Stimulated activated CD4-positive, alpha-beta T cell treated with anti-CD3 and anti-CD28 coated beads, Interleukin-12 subunit alpha, Interleukin-12 subunit beta, amount 100 ng/mL, for 4 hours (primary cell): Measurements from ENCODE around the gene PARD6G.

Experiments
- DNase-seq: peaks from one replicate; pipeline ENCODE4 v3.0.0-alpha.2; 2020

The PARD6G gene

DNA sequence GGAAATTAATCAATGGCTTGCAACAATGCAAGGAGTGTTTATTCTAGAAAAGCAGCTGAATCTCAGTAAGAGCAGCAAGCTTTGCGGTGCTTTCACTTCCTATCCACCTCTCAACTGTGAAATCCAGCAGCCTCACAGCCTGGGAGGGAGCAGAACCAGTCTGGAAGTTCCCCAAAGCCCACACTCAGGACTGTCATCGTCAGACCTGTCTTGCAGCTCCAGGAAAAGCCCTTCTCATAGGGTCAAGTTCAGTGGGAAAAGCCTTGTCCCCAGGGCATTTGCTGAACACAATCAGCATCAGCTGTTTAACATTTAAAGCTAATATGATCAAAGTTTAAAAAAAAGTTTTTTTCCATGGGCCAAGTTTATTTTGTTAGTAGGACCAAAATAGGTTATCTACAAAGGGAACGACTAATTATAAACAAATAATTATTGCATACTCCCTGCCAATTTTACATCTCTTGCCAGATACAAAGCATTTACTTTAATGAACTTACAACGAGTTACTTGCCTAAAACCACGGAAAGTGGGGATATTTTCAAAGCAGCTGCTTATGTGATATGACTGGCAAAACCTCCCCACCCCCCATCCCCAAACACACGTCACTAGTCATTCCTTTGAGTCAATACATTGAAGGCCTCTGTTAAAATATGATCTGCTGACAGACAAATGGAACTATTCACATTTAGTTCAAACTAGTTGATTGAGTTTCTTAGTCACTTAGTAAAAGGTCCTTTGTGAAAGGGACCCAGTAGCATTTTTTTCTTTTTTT is 36.8 kb downstream of the PARD6G start:
- DNase-seq: no peak

DNA sequence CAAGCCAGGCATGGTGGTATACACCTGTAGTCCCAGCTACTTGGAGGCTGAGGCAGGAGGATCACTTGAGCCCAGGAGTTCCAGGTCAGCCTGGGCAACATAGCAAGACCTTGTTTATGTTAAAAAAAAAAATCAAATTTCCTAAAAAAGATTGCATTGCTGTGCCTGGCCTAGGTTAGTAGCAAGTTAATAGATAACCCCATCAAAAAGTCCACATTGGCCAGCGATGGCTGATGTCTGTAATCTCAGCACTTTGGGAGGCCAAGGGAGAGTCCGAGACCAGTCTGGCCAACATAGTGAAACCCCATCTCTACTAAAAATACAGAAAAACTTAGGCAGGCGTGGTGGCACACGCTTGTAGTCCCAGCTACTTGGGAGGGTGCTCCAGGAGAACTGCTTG is 38.7 kb downstream of the PARD6G start:
- DNase-seq: no peak

DNA sequence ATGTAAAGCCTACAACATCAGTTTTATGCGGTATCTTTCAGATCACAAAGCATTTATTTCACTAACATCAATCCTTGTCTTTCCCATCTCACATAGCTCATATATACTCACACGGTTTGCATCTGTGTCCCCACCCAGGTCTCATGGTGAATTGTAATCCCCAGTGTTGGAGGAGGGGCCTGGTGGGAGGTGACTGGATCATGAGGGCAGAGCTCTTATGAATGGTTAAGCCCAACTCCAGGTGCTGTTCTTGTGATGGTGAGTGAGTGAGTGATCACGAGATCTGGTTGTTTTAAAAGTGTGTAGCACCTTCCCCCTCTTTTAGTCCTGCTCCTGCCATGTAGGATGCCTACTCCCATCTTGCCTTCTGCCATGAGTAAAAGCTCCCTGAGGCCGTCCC is 42.0 kb downstream of the PARD6G start:
- no peak for DNase-seq

DNA sequence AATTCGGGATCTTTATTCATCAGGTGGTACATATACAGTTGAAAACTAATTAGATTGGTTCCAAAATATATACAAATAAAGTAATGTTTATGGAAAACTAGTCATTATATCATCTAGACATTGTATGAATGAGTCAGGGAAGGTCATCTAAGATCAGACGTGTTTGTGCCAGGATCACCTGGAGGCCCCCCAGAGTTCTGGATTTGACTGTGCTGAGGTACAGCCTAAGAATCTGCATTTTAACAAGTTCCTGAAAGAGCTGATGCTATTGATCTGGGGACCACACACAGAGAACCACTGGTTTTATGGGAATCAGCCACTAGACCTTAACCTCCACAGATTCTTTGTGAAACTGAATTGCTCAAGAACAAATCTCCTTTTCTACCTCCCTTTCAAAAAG is 43.2 kb downstream of the PARD6G start:
- DNase-seq: no peak

DNA sequence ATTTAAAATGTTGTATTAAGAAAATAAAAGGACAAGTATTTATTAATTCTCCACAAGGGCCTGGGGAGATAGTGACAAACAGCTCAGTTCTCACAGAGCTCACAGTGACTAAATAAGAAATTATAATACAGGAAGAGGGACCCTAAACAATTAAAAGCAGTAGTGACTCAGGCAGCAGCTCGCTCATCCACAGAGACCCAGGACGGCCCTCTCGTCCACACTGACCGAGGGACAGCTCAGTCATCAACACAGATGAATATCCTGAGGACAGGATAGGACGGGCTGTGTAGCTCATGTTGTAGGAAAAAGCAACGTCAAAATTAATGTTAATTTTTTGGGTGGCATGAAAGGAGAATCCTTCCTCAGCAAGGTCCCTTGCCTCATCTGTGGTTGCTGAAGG is 44.1 kb downstream of the PARD6G start:
- DNase-seq: no peak

- DNase-seq: no peak
Measured at GRCh38 chr18:80202264-80202998, 44.9 kb downstream of the PARD6G start.

- no peak for DNase-seq
Measured at GRCh38 chr18:80201739-80202138, 45.6 kb downstream of the PARD6G start.

DNA sequence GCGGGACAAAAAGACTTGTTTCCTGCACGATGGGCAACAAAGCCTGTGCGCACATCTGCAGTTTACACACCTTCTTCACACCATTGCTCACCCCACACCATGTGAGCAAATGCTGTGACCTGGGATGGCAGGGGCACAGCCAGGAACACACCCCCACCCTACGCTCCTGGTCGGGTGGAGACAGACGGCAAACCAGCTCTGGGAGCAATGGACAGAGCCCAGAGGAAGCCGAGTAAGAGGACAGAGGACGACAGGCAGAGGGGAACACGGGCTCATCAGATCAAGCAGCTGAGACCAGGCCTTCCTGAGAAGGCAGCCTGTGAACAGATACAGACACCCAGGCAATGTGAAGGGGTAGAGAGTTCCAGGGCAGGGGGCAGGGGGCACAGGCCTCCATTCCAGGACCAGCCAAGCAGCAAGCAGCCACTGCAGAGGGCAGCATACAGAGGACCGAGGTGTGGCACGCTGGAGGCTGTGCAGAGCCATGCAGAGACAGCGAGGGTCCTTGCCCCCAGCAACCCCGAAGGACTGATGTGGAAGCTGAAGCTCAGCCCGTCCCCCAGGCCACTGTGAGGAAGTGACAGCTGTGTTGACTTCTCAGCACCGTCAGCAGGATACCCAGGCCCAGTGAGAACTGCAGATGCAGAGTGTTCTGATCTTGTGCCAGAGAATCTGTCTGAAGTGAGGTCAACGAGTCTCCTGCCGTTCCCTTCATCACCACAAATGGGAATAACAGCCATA is 46.2 kb downstream of the PARD6G start:
- no peak for DNase-seq

DNA sequence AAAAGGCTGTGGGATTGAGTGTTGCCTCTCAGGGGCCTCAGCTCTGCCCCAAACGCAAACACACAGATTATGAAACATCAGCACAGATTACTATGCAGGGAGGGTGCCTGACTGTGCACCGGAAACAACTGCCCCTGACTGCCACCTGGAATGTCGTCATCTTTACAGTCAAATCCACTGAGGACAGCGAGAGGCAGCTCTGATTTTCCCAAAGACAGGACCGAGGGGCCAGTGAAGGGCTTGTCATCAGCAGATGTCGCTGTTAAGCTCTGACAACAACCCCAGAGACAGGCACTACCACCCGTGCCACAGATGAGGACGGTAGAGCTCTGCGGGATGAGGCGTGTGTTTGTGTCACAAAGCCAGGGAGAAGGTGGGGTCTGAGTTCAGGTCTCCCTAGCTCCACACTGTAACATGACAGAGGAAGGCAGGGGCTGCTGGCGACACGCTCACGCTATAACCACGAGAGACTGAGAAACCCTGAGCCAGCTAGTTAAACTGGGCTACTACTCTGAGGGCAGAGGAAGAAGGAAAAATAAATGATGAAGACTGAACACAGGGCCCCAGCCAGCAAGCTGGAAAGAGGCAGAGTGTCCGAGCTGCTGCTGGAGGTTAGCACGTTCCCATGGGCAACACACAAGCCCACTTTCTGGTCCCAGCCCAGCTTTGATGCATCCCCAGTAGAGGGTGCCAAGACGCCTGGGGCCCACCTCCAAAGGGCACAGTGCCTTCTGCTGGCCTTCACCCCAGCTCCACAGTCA is 47.0 kb downstream of the PARD6G start:
- DNase-seq: no peak

- no peak for DNase-seq
Measured at GRCh38 chr18:80198994-80199748, 48.1 kb downstream of the PARD6G start.

DNA sequence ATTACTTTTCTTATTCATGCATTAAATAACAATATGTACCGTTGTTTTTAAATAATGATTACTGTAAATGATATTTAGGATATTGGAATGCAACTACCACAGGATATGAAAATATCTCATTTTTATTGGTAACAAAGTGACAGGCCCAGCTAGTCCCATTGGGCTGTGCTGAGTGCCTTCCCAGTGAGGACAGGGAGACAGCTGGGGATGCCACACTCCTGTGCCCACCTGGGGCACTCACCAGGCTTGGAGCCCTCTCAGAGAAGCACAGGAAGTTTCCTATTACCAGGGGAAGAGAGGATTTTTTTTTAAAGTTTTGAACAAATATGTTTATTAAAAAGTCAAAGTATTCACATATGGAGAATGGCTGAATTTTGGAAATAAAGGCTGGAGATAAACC is 48.9 kb downstream of the PARD6G start:
- no peak for DNase-seq

DNA sequence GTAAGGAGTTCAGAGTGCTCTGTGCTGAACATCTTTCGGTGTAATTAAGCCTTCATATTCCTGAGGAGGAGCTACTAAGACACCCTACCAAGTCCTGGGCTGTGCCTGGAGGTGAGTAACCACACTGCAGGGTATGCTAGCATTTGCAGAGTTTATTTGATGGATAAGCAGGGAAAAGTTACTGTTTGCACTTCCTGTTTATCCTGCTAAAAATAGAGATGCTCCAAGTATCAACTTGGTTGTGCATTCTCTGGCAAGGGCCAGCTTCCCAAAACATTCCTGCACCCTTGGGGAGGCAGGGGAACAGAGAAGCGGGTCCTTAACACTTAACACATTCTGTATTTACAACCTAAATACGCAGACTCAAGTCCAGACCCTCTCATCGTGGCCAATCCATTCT is 49.8 kb downstream of the PARD6G start:
- no peak for DNase-seq

- DNase-seq: no peak
Measured at GRCh38 chr18:80196528-80197320, 50.6 kb downstream of the PARD6G start.

DNA sequence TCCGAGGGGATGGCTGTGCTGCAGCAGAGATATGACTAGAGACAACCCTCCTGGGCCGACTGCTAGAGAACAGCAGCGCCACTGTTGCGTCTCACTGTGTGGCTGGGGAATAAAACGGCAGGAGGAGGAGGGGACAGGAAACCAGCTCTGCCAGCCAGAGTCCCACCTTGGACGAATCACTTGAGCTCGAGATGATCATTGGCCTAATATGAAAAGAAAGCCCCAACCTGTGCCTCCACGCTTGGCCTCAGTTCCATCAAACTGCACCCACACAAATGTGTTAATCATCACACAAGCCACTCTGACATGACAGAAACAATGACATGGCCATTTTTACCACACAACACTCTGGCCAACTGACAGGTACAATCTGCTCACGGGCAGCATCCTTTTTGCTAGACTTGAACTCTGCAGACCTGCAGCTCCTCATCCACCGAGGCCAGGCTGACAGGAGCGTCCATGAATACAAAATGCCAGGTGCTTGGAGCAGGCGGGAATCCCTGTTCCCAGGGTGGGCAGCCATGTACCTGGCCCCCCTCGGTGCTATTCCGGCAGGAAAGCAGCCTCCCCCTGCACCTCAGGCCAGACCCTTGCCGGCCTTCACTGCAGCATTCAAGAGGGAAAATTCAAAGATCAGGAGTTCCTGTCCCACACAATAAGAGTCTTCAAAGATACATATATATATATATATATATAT is 52.3 kb downstream of the PARD6G start:
- DNase-seq: no peak

GRCh38 chr18:80193701-80194100 is 53.6 kb downstream of the PARD6G start:
- no peak for DNase-seq

DNA sequence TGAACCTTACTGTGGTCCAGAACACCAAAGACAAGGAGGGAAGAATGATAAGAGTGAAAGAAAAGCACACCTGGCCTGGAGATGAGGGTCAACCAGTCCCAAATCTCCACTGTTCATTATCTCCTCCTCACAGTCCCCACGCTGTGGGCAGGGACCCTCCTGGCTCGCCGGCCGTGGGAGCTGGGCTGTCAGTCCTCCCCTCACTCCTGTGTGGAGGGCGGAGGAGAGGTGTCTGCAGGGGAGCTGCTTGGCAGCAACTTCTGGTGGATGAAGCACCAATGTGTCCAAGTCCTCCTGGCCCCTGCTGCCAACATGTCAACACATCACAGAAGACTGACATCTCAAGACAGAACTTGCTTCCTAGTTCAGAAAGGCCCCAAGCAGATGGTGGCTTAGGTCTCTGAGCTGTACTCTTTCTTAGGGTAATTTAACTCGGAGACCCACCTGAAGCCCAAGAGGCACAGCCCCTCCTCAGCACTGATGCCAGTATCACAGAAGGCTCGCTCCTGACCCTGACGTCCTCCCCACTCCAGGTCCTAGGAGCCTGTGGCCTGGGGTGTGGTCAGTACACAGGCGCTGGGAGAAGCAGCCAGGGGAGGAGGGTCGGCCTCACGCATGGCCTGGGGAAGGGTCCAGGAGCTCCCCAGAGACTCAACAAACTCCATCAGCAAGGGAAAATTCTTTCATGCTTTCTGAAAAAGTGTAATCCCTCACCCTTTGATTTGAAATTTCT is 54.5 kb downstream of the PARD6G start:
- no peak for DNase-seq

- DNase-seq: no peak
Measured at GRCh38 chr18:80191907-80192652, 55.2 kb downstream of the PARD6G start.

DNA sequence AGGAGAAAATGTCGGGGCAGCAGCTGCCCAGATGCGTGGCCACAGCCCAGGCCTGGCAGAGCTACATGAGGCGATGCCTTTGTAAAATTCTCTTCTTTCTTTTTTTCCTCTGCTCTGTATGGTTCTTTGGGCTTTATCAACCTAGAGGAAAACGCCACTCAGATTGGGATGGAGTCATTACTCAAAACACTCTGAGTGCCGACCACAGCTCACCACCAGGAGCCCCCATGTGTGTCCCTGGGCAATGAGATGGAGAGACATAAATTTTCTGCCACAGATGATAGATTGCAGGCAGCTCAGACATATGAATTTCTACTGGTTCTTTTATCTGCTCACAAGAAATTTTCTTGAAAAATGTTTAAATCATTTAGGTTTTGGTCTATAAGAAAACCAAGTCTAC is 56.0 kb downstream of the PARD6G start:
- no peak for DNase-seq

DNA sequence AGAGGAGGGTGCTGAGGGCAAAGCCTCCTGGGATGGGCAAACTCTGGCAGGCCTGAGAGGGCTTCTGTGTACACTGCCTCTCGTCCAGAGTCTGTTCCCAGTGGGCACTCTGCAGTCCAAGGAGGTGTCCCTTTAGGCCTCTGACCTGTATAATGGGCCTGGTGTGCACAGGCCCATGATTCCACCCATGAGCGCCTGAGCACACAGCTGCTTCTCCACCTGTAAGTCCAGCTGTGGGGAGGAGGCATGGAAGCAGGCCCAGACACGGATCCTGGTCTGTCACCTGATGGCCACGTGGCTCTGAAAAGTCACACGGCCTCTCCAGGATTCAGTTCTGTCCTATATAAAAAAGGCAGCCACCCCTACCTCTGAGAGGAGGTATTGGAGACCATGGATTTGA is 57.0 kb downstream of the PARD6G start:
- DNase-seq: no peak

DNA sequence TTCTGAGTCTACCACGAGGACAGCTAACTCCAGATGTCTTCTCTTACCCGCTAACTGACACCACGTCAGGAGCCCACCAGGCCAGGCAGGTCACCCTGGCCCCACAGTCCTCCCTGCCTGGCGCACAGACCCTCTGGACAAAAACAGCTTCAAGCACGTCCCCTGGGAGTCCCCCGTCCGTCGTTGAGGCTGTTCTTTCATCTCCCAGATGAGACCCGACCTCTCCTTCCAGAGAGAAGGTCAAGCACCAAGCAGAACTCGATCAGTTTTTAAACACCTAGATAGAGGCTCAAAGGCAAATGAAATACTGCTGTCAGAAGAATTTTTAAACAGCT is 57.8 kb downstream of the PARD6G start:
- DNase-seq: no peak
